Measurements from ENCODE around the gene RGS17.
"Not testable (repeated sequence)": the region's sequence is repeated elsewhere in the genome, so short reads cannot be mapped to it uniquely, and the experiment has no call there.

The RGS17 gene

GRCh38 chr6:153131037-153131981 lies at the start of gene RGS17:
Gene RGS17, minus strand, starts transcription at chr6:153131282. Its CDS starts 87,264 bp downstream, at chr6:153044018.
- peak; percentile 73 for DNase-seq (ENCODE audit: low read depth)

- DNase-seq (ENCODE audit: low read depth), result no peak
Measured at GRCh38 chr6:153172815-153173214, 41.7 kb upstream of the RGS17 start.

GRCh38 chr6:153170511-153170910 lies 39.4 kb upstream of the RGS17 start:
- DNase-seq (ENCODE audit: low read depth), result peak; percentile 59

- DNase-seq (ENCODE audit: low read depth), result no peak
Measured at GRCh38 chr6:153167907-153168306, 36.8 kb upstream of the RGS17 start.

GRCh38 chr6:153167061-153167891 lies 36.2 kb upstream of the RGS17 start:
- DNase-seq (ENCODE audit: low read depth), result peak; percentile 78

GRCh38 chr6:153162646-153163045 lies 31.6 kb upstream of the RGS17 start:
- no peak for DNase-seq (ENCODE audit: low read depth)

- DNase-seq (ENCODE audit: low read depth), result no peak
Measured at GRCh38 chr6:153162172-153162571, 31.1 kb upstream of the RGS17 start.

GRCh38 chr6:153160221-153160620 lies 29.1 kb upstream of the RGS17 start:
- DNase-seq (ENCODE audit: low read depth), result no peak

GRCh38 chr6:153150752-153151440 lies 19.8 kb upstream of the RGS17 start:
- peak; percentile 15 for DNase-seq (ENCODE audit: low read depth)

GRCh38 chr6:153150371-153150751 lies 19.3 kb upstream of the RGS17 start:
- no peak for DNase-seq (ENCODE audit: low read depth)

- no peak for DNase-seq (ENCODE audit: low read depth)
Measured at GRCh38 chr6:153149891-153150290, 18.8 kb upstream of the RGS17 start.

- no peak for DNase-seq (ENCODE audit: low read depth)
Measured at GRCh38 chr6:153146413-153146812, 15.3 kb upstream of the RGS17 start.

- DNase-seq (ENCODE audit: low read depth), result no peak
Measured at GRCh38 chr6:153145591-153145990, 14.5 kb upstream of the RGS17 start.

GRCh38 chr6:153143200-153143599 lies 12.1 kb upstream of the RGS17 start:
- DNase-seq (ENCODE audit: low read depth), result no peak

GRCh38 chr6:153140299-153140698 lies 9.2 kb upstream of the RGS17 start:
- DNase-seq (ENCODE audit: low read depth), result no peak

GRCh38 chr6:153138930-153139329 lies 7.8 kb upstream of the RGS17 start:
- DNase-seq (ENCODE audit: low read depth), result no peak

- DNase-seq (ENCODE audit: low read depth), result no peak
Measured at GRCh38 chr6:153135681-153136080, 4.6 kb upstream of the RGS17 start.

- not testable (repeated sequence) for DNase-seq (ENCODE audit: low read depth)
Measured at GRCh38 chr6:153133667-153134066, 2.6 kb upstream of the RGS17 start.

- no peak for DNase-seq (ENCODE audit: low read depth)
Measured at GRCh38 chr6:153130515-153131036, 506 bp downstream of the RGS17 start.

- peak; percentile 25 for DNase-seq (ENCODE audit: low read depth)
Measured at GRCh38 chr6:153129873-153130514, 1.1 kb downstream of the RGS17 start.

- DNase-seq (ENCODE audit: low read depth), result no peak
Measured at GRCh38 chr6:153126218-153126617, 4.9 kb downstream of the RGS17 start.

- DNase-seq (ENCODE audit: low read depth), result no peak
Measured at GRCh38 chr6:153125032-153125431, 6.0 kb downstream of the RGS17 start.

Data from EH (cell line).